ENCODE measurements around the gene CGB3.

The CGB3 gene

GRCh38 chr19:49067554-49067953 lies 43.4 kb upstream of the CGB3 start:
- H3K36me3 ChIP-seq (replicated peaks; ENCODE audit: insufficient read depth, low read length), result no peaks in the 10 kb centered on the region
- no peak overlapping the region for H3K4me2 ChIP-seq (ENCODE audit: low read depth, low read length)
- no peaks in the 10 kb centered on the region for H3K9me3 ChIP-seq (replicated peaks; ENCODE audit: insufficient read depth, low read length)
- H3K4me1 ChIP-seq (ENCODE audit: low read length), result no peaks in the 10 kb centered on the region
- H2AFZ ChIP-seq (ENCODE audit: low read length), result no peak overlapping the region
- H3K79me2 ChIP-seq (ENCODE audit: low read length), result no peaks in the 10 kb centered on the region
- H3K27ac ChIP-seq (ENCODE audit: low read length), result no peak overlapping the region
- peaks cover 77% of the 10 kb centered on the region for H3K27me3 ChIP-seq (replicated peaks; ENCODE audit: insufficient read depth, low read length)
- TF ChIP-seq CTCF (IDR thresholded peaks at IDR 0.05; ENCODE audit: low read length) (no peak), EZH2phosphoT487 (IDR thresholded peaks at IDR 0.05; ENCODE audit: low read length) (no peak)
- H4K20me1 ChIP-seq (ENCODE audit: insufficient read depth, low read length), result no peaks in the 10 kb centered on the region
- H3K9me2 ChIP-seq (replicated peaks; ENCODE audit: insufficient read depth, low read length), result no peaks in the 10 kb centered on the region
- no peak for DNase-seq
- no peak overlapping the region for H3K4me3 ChIP-seq (ENCODE audit: low read length)
- H3K9ac ChIP-seq (ENCODE audit: low read length), result no peak overlapping the region
- no peaks in the 10 kb centered on the region for H3F3A ChIP-seq (ENCODE audit: insufficient read depth, low read length)

- Histone ChIP-seq H3K27ac (ENCODE audit: low read length) (no peak overlapping the region), H4K20me1 (ENCODE audit: insufficient read depth, low read length) (no peaks in the 10 kb centered on the region), H3K36me3 (replicated peaks; ENCODE audit: insufficient read depth, low read length) (no peaks in the 10 kb centered on the region), H3K9ac (ENCODE audit: low read length) (no peak overlapping the region), H3K4me1 (ENCODE audit: low read length) (peaks cover 9% of the 10 kb centered on the region), H3K27me3 (replicated peaks; ENCODE audit: insufficient read depth, low read length) (peaks cover 91% of the 10 kb centered on the region), H3K9me2 (replicated peaks; ENCODE audit: insufficient read depth, low read length) (no peaks in the 10 kb centered on the region), H3K9me3 (replicated peaks; ENCODE audit: insufficient read depth, low read length) (no peaks in the 10 kb centered on the region), H3K4me3 (ENCODE audit: low read length) (no peak overlapping the region), H3K4me2 (ENCODE audit: low read depth, low read length) (no peak overlapping the region), H3F3A (ENCODE audit: insufficient read depth, low read length) (no peaks in the 10 kb centered on the region), H2AFZ (ENCODE audit: low read length) (no peak overlapping the region), H3K79me2 (ENCODE audit: low read length) (no peaks in the 10 kb centered on the region)
- no peak for DNase-seq
- no peak for TF ChIP-seq CTCF (IDR thresholded peaks at IDR 0.05; ENCODE audit: low read length)
- no peak for TF ChIP-seq EZH2phosphoT487 (IDR thresholded peaks at IDR 0.05; ENCODE audit: low read length)
Measured at GRCh38 chr19:49065905-49066512, 41.9 kb upstream of the CGB3 start.

GRCh38 chr19:49064768-49065611 lies 40.9 kb upstream of the CGB3 start, which contains the start of gene NTF4:
Gene NTF4 (minus strand): TSS chr19:49064818. CDS start chr19:49061997, 2,821 bp downstream.
- Histone ChIP-seq H3K36me3 (replicated peaks; ENCODE audit: insufficient read depth, low read length) (no peaks in the 10 kb centered on the region), H3K9ac (ENCODE audit: low read length) (no peak within 1 kb of the TSS), H3K4me1 (ENCODE audit: low read length) (peaks cover 10% of the 10 kb centered on the region), H3K9me3 (replicated peaks; ENCODE audit: insufficient read depth, low read length) (no peaks in the 10 kb centered on the region), H3K4me3 (ENCODE audit: low read length) (no peak within 1 kb of the TSS), H3K27ac (ENCODE audit: low read length) (no peak within 1 kb of the TSS), H3K4me2 (ENCODE audit: low read depth, low read length) (peak within 1 kb of the TSS; percentile 27), H3K79me2 (ENCODE audit: low read length) (no peaks in the 10 kb centered on the region), H2AFZ (ENCODE audit: low read length) (no peak within 1 kb of the TSS), H3F3A (ENCODE audit: insufficient read depth, low read length) (no peaks in the 10 kb centered on the region), H3K9me2 (replicated peaks; ENCODE audit: insufficient read depth, low read length) (no peaks in the 10 kb centered on the region), H3K27me3 (replicated peaks; ENCODE audit: insufficient read depth, low read length) (peaks cover 91% of the 10 kb centered on the region), H4K20me1 (ENCODE audit: insufficient read depth, low read length) (no peaks in the 10 kb centered on the region)
- no peak for TF ChIP-seq EZH2 (optimal IDR thresholded peaks at IDR 0.05; ENCODE audit: low read depth, low read length)
- no peak for TF ChIP-seq EZH2phosphoT487 (IDR thresholded peaks at IDR 0.05; ENCODE audit: low read length)
- TF ChIP-seq CTCF (IDR thresholded peaks at IDR 0.05; ENCODE audit: low read length), result no peak
- DNase-seq, result no peak
